ENCODE measurements around the gene SECISBP2L.

The SECISBP2L gene, protein sequence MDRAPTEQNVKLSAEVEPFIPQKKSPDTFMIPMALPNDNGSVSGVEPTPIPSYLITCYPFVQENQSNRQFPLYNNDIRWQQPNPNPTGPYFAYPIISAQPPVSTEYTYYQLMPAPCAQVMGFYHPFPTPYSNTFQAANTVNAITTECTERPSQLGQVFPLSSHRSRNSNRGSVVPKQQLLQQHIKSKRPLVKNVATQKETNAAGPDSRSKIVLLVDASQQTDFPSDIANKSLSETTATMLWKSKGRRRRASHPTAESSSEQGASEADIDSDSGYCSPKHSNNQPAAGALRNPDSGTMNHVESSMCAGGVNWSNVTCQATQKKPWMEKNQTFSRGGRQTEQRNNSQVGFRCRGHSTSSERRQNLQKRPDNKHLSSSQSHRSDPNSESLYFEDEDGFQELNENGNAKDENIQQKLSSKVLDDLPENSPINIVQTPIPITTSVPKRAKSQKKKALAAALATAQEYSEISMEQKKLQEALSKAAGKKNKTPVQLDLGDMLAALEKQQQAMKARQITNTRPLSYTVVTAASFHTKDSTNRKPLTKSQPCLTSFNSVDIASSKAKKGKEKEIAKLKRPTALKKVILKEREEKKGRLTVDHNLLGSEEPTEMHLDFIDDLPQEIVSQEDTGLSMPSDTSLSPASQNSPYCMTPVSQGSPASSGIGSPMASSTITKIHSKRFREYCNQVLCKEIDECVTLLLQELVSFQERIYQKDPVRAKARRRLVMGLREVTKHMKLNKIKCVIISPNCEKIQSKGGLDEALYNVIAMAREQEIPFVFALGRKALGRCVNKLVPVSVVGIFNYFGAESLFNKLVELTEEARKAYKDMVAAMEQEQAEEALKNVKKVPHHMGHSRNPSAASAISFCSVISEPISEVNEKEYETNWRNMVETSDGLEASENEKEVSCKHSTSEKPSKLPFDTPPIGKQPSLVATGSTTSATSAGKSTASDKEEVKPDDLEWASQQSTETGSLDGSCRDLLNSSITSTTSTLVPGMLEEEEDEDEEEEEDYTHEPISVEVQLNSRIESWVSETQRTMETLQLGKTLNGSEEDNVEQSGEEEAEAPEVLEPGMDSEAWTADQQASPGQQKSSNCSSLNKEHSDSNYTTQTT

DNA sequence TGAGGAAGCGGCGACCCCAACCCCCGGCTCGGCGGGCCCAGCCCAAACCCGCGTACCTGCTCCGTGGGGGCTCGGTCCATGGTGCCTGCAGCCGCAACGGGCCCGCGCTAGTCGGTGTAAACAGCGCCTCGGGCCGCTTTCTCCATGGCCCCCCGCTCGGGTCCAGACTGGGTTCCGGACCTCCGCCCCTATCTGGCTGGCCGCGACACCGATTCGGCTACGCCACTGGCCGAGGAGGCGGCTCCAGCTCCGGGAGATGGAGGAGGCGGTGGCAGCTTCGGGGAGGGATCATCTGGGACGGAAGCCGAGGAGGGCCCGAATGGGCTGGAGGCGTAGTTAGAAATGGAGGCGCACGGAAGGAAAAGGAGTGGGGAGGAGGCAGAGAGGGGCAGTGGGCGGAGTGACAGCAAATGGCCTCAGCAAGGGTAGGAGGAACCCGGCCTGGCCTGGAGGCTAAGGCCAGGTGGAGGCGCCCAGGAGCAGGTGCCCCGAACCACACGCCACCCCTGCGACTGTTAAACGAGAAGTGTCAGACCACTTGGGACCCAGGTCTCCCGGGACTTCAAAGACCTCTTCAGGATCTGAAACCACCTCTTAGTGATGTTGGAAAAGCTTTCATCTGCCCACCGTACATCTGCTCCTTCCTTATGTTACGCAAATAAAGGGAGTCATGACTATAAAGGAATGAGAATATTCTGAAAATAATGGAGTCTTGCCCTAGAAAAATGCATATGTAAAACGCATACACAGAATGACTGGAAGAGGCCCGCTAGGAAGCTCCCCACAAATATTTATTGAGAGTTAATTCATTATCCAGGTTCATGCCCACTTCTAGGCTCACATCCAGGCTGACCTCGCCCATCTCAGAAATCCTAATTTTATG is at the start of gene SECISBP2L:
Gene SECISBP2L (minus strand): TSS at position 227 of the 883 bp plus-strand sequence. CDS start 147 bp downstream, at position 80.
- no peaks in the 10 kb centered on the region for H3K9me3 ChIP-seq (ENCODE audit: control insufficient read depth, low read length)
- H3K9ac ChIP-seq (ENCODE audit: low read length), result peak within 1 kb of the TSS; percentile 97
- peaks cover 23% of the 10 kb centered on the region for H3K4me1 ChIP-seq (ENCODE audit: control insufficient read depth, insufficient read depth, low read length)
- peak within 1 kb of the TSS; percentile 99 for H3K4me3 ChIP-seq (ENCODE audit: low read length)
- H3K27me3 ChIP-seq (replicated peaks; ENCODE audit: control insufficient read depth, insufficient read depth, low read length), result no peaks in the 10 kb centered on the region
- DNase-seq (ENCODE audit: low read depth), result peak; percentile 97
- H3K36me3 ChIP-seq (ENCODE audit: control insufficient read depth, insufficient read depth, low read length, severe bottlenecking), result peaks cover 4% of the 10 kb centered on the region

GRCh38 chr15:49094923-49095322 is 48.7 kb upstream of the SECISBP2L start:
- DNase-seq (ENCODE audit: low read depth), result no peak
- Histone ChIP-seq H3K27me3 (replicated peaks; ENCODE audit: control insufficient read depth, insufficient read depth, low read length) (no peaks in the 10 kb centered on the region), H3K4me1 (ENCODE audit: control insufficient read depth, insufficient read depth, low read length) (peaks cover 9% of the 10 kb centered on the region), H3K9me3 (ENCODE audit: control insufficient read depth, low read length) (no peaks in the 10 kb centered on the region), H3K36me3 (ENCODE audit: control insufficient read depth, insufficient read depth, low read length, severe bottlenecking) (peaks cover 5% of the 10 kb centered on the region), H3K9ac (ENCODE audit: low read length) (no peak overlapping the region), H3K4me3 (ENCODE audit: low read length) (no peak overlapping the region)

DNA sequence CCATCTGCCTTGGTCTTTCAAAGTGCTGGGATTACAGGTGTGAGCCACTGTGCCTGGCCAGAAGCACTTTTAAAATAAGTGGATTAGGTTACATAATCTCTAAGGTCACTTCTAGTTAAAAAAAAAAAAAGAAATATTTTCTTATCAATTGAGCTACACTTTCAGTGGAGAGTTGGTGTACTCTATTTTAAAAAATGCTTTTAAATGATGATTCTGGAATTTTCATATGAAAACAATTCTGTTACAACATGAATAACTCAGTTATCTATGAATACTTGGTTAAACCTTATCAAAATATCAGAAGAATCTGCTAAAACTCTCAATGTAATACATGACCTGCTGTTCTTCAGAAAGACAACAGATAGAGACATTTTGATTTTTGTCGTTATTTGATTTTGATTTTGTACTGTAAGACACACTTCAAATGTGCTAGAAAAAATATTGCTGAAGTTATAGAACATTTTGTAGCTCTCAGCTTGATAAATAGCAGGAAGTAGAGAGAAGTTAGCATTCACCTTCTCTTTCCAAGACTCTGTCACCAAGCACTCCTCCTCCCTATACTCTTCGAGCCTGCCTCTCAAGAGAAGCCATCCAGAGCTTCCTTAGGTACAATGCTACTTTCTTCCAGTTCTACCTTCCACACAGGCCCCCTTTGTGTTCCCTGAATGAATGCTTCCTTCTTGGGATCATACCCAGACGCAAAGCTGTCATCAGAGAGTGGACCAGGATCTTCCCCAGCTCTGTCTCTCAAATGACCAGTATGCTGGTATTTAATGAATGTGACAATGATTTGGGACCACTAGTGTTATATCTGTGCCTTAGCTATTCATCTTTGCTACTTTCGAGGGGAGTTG is 47.2 kb upstream of the SECISBP2L start:
- H3K9ac ChIP-seq (ENCODE audit: low read length), result no peak overlapping the region
- no peak overlapping the region for H3K4me3 ChIP-seq (ENCODE audit: low read length)
- no peaks in the 10 kb centered on the region for H3K27me3 ChIP-seq (replicated peaks; ENCODE audit: control insufficient read depth, insufficient read depth, low read length)
- peaks cover 4% of the 10 kb centered on the region for H3K4me1 ChIP-seq (ENCODE audit: control insufficient read depth, insufficient read depth, low read length)
- H3K36me3 ChIP-seq (ENCODE audit: control insufficient read depth, insufficient read depth, low read length, severe bottlenecking), result peaks cover 5% of the 10 kb centered on the region
- no peak for DNase-seq (ENCODE audit: low read depth)
- no peaks in the 10 kb centered on the region for H3K9me3 ChIP-seq (ENCODE audit: control insufficient read depth, low read length)

GRCh38 chr15:49088996-49089395 is 42.8 kb upstream of the SECISBP2L start:
- no peaks in the 10 kb centered on the region for H3K36me3 ChIP-seq (ENCODE audit: control insufficient read depth, insufficient read depth, low read length, severe bottlenecking)
- DNase-seq (ENCODE audit: low read depth), result no peak
- no peak overlapping the region for H3K4me3 ChIP-seq (ENCODE audit: low read length)
- H3K27me3 ChIP-seq (replicated peaks; ENCODE audit: control insufficient read depth, insufficient read depth, low read length), result no peaks in the 10 kb centered on the region
- H3K9ac ChIP-seq (ENCODE audit: low read length), result no peak overlapping the region
- peaks cover 15% of the 10 kb centered on the region for H3K4me1 ChIP-seq (ENCODE audit: control insufficient read depth, insufficient read depth, low read length)
- H3K9me3 ChIP-seq (ENCODE audit: control insufficient read depth, low read length), result no peaks in the 10 kb centered on the region

GRCh38 chr15:49085696-49086459 is 39.6 kb upstream of the SECISBP2L start:
- no peaks in the 10 kb centered on the region for H3K9me3 ChIP-seq (ENCODE audit: control insufficient read depth, low read length)
- H3K9ac ChIP-seq (ENCODE audit: low read length), result no peak overlapping the region
- no peak overlapping the region for H3K4me3 ChIP-seq (ENCODE audit: low read length)
- peak; percentile 69 for DNase-seq (ENCODE audit: low read depth)
- H3K27me3 ChIP-seq (replicated peaks; ENCODE audit: control insufficient read depth, insufficient read depth, low read length), result no peaks in the 10 kb centered on the region
- H3K36me3 ChIP-seq (ENCODE audit: control insufficient read depth, insufficient read depth, low read length, severe bottlenecking), result no peaks in the 10 kb centered on the region
- peaks cover 27% of the 10 kb centered on the region for H3K4me1 ChIP-seq (ENCODE audit: control insufficient read depth, insufficient read depth, low read length)

- Histone ChIP-seq H3K27me3 (replicated peaks; ENCODE audit: control insufficient read depth, insufficient read depth, low read length) (no peaks in the 10 kb centered on the region), H3K9me3 (ENCODE audit: control insufficient read depth, low read length) (no peaks in the 10 kb centered on the region), H3K4me1 (ENCODE audit: control insufficient read depth, insufficient read depth, low read length) (peaks cover 27% of the 10 kb centered on the region), H3K9ac (ENCODE audit: low read length) (no peak overlapping the region), H3K36me3 (ENCODE audit: control insufficient read depth, insufficient read depth, low read length, severe bottlenecking) (no peaks in the 10 kb centered on the region), H3K4me3 (ENCODE audit: low read length) (no peak overlapping the region)
- DNase-seq (ENCODE audit: low read depth), result no peak
Measured at GRCh38 chr15:49084285-49084570, 38.0 kb upstream of the SECISBP2L start.

- no peaks in the 10 kb centered on the region for H3K27me3 ChIP-seq (replicated peaks; ENCODE audit: control insufficient read depth, insufficient read depth, low read length)
- DNase-seq (ENCODE audit: low read depth), result peak; percentile 65
- no peaks in the 10 kb centered on the region for H3K9me3 ChIP-seq (ENCODE audit: control insufficient read depth, low read length)
- H3K4me3 ChIP-seq (ENCODE audit: low read length), result no peak overlapping the region
- no peak overlapping the region for H3K9ac ChIP-seq (ENCODE audit: low read length)
- H3K36me3 ChIP-seq (ENCODE audit: control insufficient read depth, insufficient read depth, low read length, severe bottlenecking), result no peaks in the 10 kb centered on the region
- H3K4me1 ChIP-seq (ENCODE audit: control insufficient read depth, insufficient read depth, low read length), result peaks cover 27% of the 10 kb centered on the region
Measured at GRCh38 chr15:49083401-49084284, 37.4 kb upstream of the SECISBP2L start.

GRCh38 chr15:49082960-49083359 is 36.7 kb upstream of the SECISBP2L start:
- H3K36me3 ChIP-seq (ENCODE audit: control insufficient read depth, insufficient read depth, low read length, severe bottlenecking), result no peaks in the 10 kb centered on the region
- H3K4me3 ChIP-seq (ENCODE audit: low read length), result no peak overlapping the region
- H3K27me3 ChIP-seq (replicated peaks; ENCODE audit: control insufficient read depth, insufficient read depth, low read length), result no peaks in the 10 kb centered on the region
- peak; percentile 93 for DNase-seq (ENCODE audit: low read depth)
- no peak overlapping the region for H3K9ac ChIP-seq (ENCODE audit: low read length)
- no peaks in the 10 kb centered on the region for H3K9me3 ChIP-seq (ENCODE audit: control insufficient read depth, low read length)
- H3K4me1 ChIP-seq (ENCODE audit: control insufficient read depth, insufficient read depth, low read length), result peaks cover 27% of the 10 kb centered on the region

GRCh38 chr15:49079340-49080039 is 33.2 kb upstream of the SECISBP2L start:
- no peak overlapping the region for H3K4me3 ChIP-seq (ENCODE audit: low read length)
- H3K36me3 ChIP-seq (ENCODE audit: control insufficient read depth, insufficient read depth, low read length, severe bottlenecking), result no peaks in the 10 kb centered on the region
- H3K27me3 ChIP-seq (replicated peaks; ENCODE audit: control insufficient read depth, insufficient read depth, low read length), result no peaks in the 10 kb centered on the region
- peaks cover 21% of the 10 kb centered on the region for H3K4me1 ChIP-seq (ENCODE audit: control insufficient read depth, insufficient read depth, low read length)
- no peak for DNase-seq (ENCODE audit: low read depth)
- H3K9me3 ChIP-seq (ENCODE audit: control insufficient read depth, low read length), result no peaks in the 10 kb centered on the region
- H3K9ac ChIP-seq (ENCODE audit: low read length), result no peak overlapping the region
